Jurkat, Clone E6-1 (cell line): ENCODE measurements around the gene CD200.
"Not testable (repeated sequence)": the region's sequence is repeated elsewhere in the genome, so short reads cannot be mapped to it uniquely, and the experiment has no call there.

Experiments used
- DNase-seq: peaks from one replicate; pipeline ENCODE4 v3.0.0-alpha.2; 2011; ENCODE audit warnings: low read depth, low spot score
- H3K4me3 ChIP-seq: 2 replicates; pipeline ENCODE4 v1.5.1; 2011; ENCODE audit warnings: mild to moderate bottlenecking, low read length, control low read depth, moderate library complexity

Gene CD200

DNA sequence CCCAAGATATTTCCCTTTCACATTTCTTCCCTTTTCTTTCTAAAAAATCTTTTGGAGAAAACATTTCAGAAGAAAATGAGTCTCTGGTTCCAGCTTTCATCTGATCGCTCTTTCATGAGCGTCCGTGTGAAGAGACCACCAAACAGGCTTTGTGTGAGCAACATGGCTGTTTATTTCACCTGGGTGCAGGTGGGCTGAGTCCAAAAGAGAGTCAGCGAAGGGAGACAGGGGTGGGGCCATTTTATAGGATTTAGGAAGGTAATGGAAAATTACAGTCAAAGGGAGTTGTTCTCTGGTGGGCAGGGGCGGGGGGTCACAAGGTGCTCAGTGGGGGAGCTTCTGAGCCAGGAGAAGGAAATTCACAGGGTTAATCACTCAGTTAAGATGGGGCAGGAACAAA, 67.4 kb downstream of the CD200 start:
- DNase-seq, H3K4me3 ChIP-seq: not testable (repeated sequence)

DNA sequence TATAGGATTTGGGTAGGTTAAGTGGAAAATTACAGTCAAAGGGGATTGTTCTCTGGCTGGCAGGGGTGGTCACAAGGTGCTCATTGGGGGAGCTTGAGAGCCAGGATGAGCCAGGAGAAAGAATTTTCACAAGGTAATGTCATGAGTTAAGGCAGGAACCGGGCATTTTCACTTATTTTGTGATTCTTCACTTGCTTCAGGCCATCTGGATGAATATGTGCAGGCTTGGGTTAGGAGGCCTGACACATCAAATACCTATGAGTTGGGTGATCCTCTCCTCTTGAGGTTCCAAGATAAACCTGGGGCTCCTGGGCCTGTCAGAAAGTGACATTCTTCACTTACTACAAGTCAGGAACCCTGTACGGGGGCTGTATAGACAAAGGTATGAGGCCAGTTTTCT, 68.7 kb downstream of the CD200 start:
- no peak for DNase-seq
- H3K4me3 ChIP-seq, result no peak overlapping the region

DNA sequence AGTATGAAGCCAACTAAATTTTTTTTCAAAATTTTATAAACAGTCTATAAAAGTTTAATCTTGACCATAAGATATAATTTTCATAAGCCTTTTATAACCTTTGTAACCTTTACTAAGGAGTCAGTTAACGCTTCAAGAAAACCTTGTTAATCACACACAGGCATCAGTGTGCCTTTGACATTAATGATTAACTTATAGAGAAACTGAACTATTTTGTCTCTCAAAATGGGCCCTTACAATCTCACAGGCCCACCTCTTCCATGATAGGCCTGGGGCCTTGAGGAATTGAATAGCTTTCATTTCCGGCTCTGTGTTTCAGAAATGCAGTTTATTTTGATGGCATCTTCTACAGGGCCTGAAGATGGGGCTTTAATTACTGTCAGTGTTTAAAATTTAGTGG, 70.1 kb downstream of the CD200 start:
- H3K4me3 ChIP-seq, result no peak overlapping the region
- no peak for DNase-seq

DNA sequence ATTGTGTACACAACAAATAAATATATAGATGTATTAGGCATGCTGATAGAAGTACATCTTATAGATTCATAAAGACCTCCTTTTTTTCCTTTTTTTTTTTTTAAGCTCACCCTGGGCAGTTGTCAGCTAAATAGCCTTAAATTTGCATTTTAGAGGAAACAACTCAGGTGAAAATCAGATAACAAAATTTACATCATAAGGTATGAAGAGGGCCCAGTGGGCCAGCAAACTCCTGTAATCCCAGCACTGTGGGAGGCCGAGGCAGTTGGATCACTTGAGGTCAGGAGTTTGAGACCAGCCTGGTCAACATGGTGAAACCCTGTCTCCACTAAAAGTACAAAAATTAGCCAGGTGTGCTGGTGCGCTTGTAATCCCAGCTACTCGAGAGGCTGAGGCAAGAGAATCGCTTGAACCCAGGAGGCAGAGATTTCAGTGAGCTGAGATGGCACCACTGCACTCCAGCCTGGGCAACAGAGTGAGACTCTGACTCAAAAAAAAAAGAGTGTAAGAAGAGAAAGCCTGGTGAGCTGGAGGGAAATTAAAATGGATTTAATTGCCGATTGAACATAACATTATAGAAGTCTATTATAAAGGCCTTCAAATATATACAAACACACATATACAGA, 72.1 kb downstream of the CD200 start:
- H3K4me3 ChIP-seq, DNase-seq: not testable (repeated sequence)

DNA sequence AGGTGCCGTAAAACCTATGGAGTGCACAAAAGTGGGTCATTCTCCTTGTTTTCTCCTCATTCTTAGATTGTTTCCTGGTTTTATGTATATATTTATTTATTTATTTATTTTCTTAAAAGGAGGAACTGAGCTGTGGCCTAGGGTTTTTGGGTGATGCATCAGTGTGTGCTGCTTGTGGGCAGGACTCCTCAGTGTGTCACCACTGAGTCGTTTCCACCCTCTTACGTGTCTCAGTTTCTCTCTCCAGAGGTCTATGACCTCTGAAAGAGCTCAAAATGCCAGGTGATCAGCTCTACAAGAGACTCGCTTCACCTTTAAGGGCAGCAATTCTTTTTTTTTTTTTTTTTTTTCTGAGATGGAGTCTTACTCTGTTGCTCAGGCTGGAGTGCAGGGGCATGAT, 72.9 kb downstream of the CD200 start:
- no peak overlapping the region for H3K4me3 ChIP-seq
- DNase-seq, result no peak

DNA sequence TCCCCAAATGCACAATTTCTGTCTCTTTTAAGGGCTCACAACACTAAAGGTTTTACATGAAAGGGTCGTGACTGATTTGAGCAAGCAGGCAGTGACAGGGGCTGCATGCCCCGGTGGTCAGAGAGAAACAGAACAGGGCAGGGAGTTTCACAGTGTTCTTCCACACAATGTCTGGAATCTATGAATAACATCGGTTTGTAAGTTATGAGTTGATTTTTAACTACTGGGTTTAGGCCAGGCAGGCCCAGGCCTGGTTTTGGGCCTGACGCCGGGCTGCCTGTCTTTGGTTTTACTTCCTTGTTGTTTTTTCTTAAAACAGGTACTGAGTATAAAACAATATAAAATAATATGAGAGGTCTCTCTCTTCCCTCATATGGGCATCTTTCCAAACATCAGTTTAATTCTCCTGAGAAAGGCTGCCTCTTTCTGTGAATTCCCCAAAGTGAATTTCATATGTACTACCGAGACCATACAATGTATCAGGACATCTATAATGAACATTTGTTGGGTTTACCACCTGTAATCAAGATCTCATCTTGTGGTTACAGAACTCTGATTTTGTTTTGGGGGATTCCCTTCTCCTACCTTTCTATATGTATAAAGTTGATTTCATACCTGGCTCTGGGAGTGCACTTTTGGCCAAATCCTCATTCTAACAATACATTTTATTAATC, 74.4 kb downstream of the CD200 start:
- H3K4me3 ChIP-seq, result no peak overlapping the region
- DNase-seq, result no peak

DNA sequence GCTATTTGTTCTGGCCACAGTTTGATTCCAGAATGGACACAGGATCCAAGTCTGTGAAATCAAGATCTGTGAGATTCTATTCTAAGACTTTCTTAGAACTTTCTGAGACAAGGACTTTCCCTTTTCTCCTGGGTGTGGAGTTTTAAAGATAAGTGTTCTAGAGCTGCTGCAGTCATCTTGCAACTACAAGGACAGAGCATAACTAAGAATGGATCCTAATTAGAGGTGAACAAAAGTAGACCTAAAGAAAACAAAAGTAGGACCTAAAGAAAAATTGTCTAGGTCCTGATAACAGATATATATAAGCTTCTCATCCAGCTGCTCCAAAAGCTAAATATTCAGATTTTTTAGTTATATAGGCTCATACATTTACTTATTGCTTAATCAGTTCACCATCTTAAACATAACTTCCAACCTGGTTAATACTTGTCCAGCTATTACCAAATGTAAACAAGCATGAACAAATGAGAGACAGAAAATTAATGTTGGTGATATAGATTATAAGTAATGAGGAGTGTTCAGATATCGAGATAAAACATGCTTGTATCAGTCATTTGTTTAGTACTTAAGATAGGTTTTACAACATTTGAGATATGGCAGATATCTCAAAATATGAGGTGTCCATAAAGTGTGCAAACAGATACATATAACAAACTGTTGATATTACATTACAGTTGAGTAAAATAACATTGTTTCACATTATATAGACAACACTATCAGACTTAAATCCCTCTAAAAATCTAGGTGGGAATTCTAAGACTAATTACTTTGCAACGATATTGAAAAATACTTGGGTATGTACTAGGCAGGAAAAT, 75.1 kb downstream of the CD200 start:
- no peak for DNase-seq
- no peak overlapping the region for H3K4me3 ChIP-seq

DNA sequence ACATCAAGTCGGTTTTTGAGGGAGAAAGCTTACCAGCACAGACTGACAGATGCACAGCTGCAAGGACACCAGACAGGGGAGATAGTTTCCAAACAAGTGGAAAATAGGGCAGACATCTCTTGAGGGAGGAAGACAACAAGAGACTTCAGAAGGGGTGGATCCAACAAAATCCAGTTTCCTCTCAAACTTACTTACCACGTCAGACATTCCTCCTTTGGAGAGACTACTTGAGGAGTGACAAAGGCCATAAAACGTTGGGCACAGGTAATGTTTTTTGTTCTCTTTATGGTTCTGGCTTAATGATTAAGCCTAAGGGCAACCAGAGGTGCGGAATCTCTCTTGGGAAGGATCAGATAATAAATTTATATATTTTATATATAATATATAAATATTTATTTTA, 76.1 kb downstream of the CD200 start:
- H3K4me3 ChIP-seq, result no peak overlapping the region
- no peak for DNase-seq

DNA sequence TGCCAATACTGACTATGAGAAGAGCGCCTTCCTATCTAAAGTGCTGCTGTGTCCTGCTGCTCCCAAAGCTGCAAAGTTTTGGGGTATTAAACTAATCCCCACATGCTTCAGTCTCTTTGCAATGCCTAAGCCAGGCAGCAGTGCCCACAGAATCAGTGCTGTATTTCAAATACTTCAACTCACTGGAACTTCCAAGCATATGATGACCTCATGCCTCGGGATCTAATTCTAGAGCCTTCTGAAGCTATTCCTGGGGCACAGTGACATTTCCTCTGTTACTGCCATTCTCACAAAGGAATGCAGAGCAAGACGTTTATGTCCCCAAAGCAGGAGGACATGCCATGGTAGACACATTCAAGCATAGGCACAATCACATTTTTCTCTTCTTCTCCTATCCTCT, 78.5 kb downstream of the CD200 start:
- DNase-seq, result no peak
- H3K4me3 ChIP-seq, result no peak overlapping the region
